Glutamatergic neuron (in vitro differentiated cells): Measurements from ENCODE around the gene OR6K3. TPM values are rescaled to one million over a fixed set of nuclear protein-coding genes. Genes with fewer than 3 reads are reported as not detected.
"Not testable (repeated sequence)": the region's sequence is repeated elsewhere in the genome, so short reads cannot be mapped to it uniquely, and the experiment has no call there.

Source experiments
- DNase-seq: peaks from one replicate; pipeline ENCODE4 v3.0.0; 2022
- H3K27ac Mint-ChIP-seq: one replicate; pipeline ENCODE4 v1.8.0; 2020; ENCODE audit warnings: mild to moderate bottlenecking, mixed read lengths, inconsistent platforms; ENCODE audit not compliant: unreplicated experiment
- H3K27me3 Mint-ChIP-seq: one replicate; pipeline ENCODE4 v1.8.0; 2020; ENCODE audit warnings: mild to moderate bottlenecking, moderate library complexity, mixed read lengths, inconsistent platforms; ENCODE audit not compliant: unreplicated experiment
- H3K36me3 Mint-ChIP-seq: one replicate; pipeline ENCODE4 v1.8.0; 2020; ENCODE audit warnings: mild to moderate bottlenecking, mixed read lengths, inconsistent platforms; ENCODE audit not compliant: unreplicated experiment
- H3K4me1 Mint-ChIP-seq: one replicate; pipeline ENCODE4 v1.8.0; 2020; ENCODE audit warnings: mild to moderate bottlenecking, low read depth, mixed read lengths, inconsistent platforms; ENCODE audit not compliant: unreplicated experiment
- H3K4me3 Mint-ChIP-seq: one replicate; pipeline ENCODE4 v1.8.0; 2020; ENCODE audit warnings: mild to moderate bottlenecking, mixed read lengths, inconsistent platforms; ENCODE audit not compliant: unreplicated experiment
- H3K9me3 Mint-ChIP-seq: one replicate; pipeline ENCODE4 v1.8.0; 2020; ENCODE audit warnings: mild to moderate bottlenecking, moderate library complexity, mixed read lengths, inconsistent platforms; ENCODE audit not compliant: unreplicated experiment
- CTCF ChIP-seq: fragments of 200-600 bp; sonication (generic); IDR thresholded peaks from one replicate; pipeline ENCODE4 v1.5.0; 2021; ENCODE audit not compliant: partially characterized antibody, unreplicated experiment
- total RNA-seq: library from RNA; stranded (reverse); fragmentation: NEBNext Ultra II Directional; extraction: Animal tissue kit (Norgen Biotek cat#: 25700); gene quantifications from one replicate; pipeline ENCODE4 v1.2.1, GENCODE V29; 2021; ENCODE audit not compliant: unreplicated experiment

Gene OR6K3
- total RNA-seq, 1 donor from 2014 or later, result not detected

- no peak for TF ChIP-seq CTCF
- Mint-ChIP-seq H3K27ac (no peak within 1 kb of the TSS), H3K36me3 (no peaks in the 10 kb centered on the region), H3K27me3 (no peaks in the 10 kb centered on the region), H3K4me1 (no peaks in the 10 kb centered on the region), H3K9me3 (no peaks in the 10 kb centered on the region), H3K4me3 (no peak within 1 kb of the TSS)
- no peak for DNase-seq
Observed at GRCh38 chr1:158700552-158700951, 20.0 kb downstream of the OR6K3 start, which contains the start of gene OR6K2. Gene OR6K2, minus strand, starts transcription at chr1:158700652. Its CDS starts 0 bp downstream, at chr1:158700652.

GRCh38 chr1:158694596-158694995, 25.9 kb downstream of the OR6K3 start:
- no peaks in the 10 kb centered on the region for H3K36me3 Mint-ChIP-seq
- no peak for DNase-seq
- no peak overlapping the region for H3K27ac Mint-ChIP-seq
- no peaks in the 10 kb centered on the region for H3K9me3 Mint-ChIP-seq
- H3K4me3 Mint-ChIP-seq, result no peak overlapping the region
- no peaks in the 10 kb centered on the region for H3K4me1 Mint-ChIP-seq
- no peak for TF ChIP-seq CTCF
- no peaks in the 10 kb centered on the region for H3K27me3 Mint-ChIP-seq

GRCh38 chr1:158692356-158692755, 28.2 kb downstream of the OR6K3 start:
- H3K4me1 Mint-ChIP-seq, result no peaks in the 10 kb centered on the region
- no peak overlapping the region for H3K27ac Mint-ChIP-seq
- DNase-seq, result no peak
- H3K27me3 Mint-ChIP-seq, result no peaks in the 10 kb centered on the region
- no peaks in the 10 kb centered on the region for H3K36me3 Mint-ChIP-seq
- no peak overlapping the region for H3K4me3 Mint-ChIP-seq
- H3K9me3 Mint-ChIP-seq, result no peaks in the 10 kb centered on the region
- no peak for TF ChIP-seq CTCF

GRCh38 chr1:158691907-158692306, 28.6 kb downstream of the OR6K3 start:
- no peak for TF ChIP-seq CTCF
- Mint-ChIP-seq H3K36me3 (no peaks in the 10 kb centered on the region), H3K4me1 (no peaks in the 10 kb centered on the region), H3K27me3 (no peaks in the 10 kb centered on the region), H3K9me3 (no peaks in the 10 kb centered on the region), H3K27ac (no peak overlapping the region), H3K4me3 (no peak overlapping the region)
- no peak for DNase-seq

GRCh38 chr1:158691149-158691548, 29.4 kb downstream of the OR6K3 start:
- DNase-seq, H3K27ac Mint-ChIP-seq, H3K9me3 Mint-ChIP-seq, H3K36me3 Mint-ChIP-seq, H3K4me3 Mint-ChIP-seq, H3K27me3 Mint-ChIP-seq, H3K4me1 Mint-ChIP-seq: not testable (repeated sequence)

- Mint-ChIP-seq H3K4me3 (no peak overlapping the region), H3K27me3 (no peaks in the 10 kb centered on the region), H3K9me3 (no peaks in the 10 kb centered on the region), H3K27ac (no peak overlapping the region), H3K4me1 (no peaks in the 10 kb centered on the region), H3K36me3 (no peaks in the 10 kb centered on the region)
- no peak for TF ChIP-seq CTCF
- DNase-seq, result no peak
Observed at GRCh38 chr1:158689875-158690274, 30.6 kb downstream of the OR6K3 start.
